ENCODE data around the gene TRIM16.
"Not testable (repeated sequence)": the region's sequence is repeated elsewhere in the genome, so short reads cannot be mapped to it uniquely, and the experiment has no call there.

The TRIM16 gene

DNA sequence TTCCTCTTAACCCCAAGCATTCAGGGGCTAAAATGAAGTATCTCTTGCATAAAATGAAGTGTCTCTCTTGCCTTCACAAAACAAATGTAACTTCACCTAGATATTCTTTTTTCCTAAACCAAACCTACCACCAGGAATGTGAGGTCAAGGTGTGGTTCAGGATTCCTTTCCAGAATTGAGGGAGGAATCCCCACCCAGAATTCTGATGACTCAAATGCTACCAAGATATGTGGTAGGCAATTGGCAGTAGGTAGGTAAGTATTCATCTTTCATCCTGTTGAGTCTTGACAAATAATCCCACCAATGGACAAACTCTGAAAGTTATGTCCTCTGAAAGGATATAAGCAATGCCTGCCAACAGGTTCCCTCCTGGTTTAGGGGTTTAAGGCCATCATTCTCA, 26.2 kb downstream of the TRIM16 start:
- no peak for DNase-seq

DNA sequence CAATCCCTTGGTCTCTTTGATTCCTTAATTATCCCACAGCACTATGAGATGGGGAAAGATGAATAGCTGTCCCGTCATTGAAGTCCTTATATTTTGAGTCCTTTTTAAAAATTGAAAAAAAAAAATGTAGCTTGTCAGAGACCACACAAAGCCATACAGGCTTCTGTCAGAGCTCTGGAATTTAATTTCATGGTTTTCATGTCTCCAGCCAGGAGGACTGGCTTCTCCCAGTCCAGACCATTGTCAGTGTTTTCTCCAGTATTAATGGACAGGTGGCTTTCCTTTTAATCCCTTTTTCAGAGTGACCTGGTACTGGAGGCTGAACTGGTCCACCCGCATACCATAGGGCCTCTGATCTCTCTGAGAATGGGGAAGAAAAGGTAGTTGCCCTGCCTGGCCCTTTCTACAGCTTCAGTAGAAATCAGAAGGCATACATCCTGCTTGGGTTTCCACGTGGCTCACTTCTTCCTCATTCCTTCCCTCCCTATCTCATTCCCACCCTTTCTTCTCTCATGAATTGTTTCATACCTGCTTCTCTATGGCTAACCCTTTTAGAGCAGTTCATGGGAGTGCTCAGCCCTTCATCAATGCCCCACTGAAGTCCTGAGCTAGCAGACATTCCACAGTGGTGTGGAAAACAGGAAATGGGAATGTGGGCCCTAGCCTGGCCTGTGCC, 29.1 kb downstream of the TRIM16 start:
- no peak for DNase-seq

DNA sequence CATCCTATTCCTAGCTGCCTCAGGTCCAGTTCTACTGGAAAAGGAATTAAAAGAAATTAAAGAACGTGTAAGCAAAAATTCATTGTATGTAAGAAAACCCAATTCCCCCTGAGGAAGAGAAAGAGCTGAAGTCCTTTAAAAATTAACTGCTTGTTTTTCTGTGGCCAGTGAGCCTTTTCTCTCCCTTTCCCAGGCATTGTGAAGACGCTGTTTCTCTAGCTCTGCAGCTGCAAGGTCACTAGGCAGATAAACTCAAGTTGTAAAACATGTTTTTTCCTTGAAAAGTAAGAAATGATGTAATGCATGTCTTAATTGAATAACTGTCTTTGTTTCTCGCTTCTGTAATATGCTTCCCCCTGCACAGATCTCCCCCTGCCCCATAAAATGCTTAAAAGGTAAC, 29.7 kb downstream of the TRIM16 start:
- not testable (repeated sequence) for DNase-seq

DNA sequence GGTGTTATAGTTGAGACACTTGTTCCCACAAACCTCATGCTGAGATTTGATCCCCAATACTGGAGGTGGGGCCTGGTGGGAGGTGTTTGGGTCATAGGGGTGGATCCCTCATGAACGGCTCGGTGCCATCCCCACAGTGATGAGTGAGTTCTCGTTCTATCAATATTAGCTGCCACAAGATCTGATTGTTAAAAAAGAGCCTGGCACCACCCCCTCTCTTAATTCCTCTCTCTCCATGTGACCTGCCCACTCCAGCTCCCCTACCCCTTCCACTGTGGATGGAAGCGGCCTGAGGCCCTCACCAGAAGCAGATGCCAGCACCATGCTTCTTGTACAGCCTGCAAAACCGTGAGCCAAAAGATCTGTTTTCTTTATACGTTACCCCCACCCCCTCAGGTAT, 31.2 kb downstream of the TRIM16 start:
- DNase-seq: no peak

DNA sequence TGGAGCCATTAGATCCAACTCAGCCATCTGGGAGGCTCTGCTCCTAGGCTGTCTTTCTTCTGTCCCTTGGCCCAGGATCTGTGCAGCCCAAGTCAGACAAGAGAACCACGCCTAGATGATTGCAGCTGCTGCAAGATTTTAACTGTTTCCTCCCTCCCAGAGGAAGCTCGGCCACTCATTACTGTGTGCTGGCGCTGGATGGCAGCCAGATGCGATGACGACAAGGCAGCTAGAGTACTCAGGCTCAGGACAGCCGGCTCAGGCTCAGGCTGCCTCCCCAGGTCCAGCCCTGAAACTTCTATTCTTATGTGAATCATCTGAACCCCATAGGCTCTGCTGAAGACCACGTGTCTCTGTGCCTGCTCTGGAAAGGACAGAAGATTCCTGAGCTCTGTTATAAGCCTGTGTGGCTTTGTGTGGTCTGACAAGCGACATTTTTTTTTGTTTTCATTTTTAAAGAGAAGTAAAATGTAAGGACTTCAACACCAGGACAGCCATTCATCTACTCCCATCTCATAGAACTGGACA, 32.5 kb downstream of the TRIM16 start:
- peak; percentile 22 for DNase-seq

DNA sequence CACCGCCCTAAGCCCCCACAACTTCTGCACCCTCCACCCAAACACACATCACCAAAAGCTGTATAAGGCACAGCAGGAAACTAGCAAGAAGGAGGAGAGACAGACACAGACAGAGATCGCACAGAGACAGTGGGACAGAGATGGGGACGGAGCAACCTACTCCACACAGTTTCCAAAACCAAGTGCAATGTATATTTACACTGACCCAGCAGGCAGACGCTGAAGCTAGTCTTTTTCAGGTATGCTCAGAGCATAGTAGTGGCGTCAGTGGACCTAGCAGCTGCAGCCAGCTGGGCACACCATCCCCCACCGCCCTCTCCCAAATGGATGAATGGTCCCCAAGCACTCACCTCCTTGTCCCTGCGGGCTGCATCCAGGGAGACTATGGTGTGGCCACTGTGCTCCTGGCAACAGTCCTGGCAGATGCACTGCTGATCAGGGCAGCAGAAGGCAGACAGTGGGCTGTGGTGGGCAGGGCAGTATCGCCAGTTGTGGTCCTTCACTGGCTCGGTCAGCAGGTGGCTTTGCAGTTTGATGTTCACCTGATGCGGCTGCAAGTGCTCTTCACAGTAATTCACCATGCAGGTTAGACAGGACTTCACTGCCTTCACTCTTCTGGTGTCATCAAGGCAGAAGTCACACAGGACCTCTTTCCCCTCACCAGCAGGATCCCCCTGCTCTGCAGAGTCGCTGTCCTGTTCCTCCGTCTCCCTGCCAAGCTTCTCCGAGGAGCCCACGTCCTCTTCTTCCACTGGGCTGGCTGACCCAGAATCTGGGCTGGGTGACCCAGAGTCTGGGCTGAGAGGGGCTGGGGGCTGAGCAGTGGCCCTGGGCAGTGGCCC, 33.1 kb downstream of the TRIM16 start:
- no peak for DNase-seq

DNA sequence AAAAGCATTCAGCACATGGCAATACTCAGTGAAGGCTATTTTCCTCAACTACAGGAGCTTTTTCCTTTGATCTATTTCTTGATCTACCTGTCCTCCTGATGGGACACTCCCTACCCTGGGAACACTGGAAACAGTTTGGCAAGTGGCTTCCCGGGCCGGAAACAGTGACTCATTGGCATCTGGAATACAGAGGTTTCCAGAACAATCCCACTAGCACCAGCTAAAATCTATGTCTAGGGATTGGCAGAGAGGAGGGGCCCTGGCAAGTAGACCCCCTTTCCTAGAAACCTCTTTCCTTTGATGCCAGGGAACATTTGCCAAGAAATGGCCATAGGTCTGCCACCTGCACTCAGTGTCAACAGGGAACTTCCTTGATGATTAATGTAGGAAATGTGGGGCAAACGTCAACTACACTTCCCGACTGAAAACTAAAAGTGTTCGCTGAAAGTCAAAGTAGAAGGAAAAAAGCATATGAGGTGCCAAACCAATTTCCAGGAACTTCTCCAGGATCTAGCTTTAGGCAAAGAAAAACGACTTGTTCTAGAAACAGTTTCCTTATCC, 34.2 kb downstream of the TRIM16 start:
- no peak for DNase-seq

DNA sequence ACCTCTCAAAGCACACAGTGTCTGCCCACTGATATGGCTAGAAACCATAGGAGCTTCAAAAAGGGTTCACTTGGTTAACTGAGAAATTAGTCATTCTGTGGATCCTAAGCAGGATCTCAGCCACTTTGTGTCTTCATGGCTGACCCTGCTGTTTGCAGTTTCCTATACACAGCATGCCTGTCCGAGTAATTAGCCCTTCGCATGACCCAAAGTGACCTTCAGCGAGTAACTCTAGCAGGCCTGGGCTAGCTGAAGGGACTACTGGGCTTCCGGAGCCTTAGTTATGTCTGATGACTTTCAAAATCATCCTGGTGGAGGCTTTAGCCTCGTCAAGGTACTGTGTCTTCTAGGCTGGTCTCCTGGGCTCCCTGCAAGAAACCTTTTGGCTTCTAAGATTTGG, 35.7 kb downstream of the TRIM16 start:
- DNase-seq: no peak

DNA sequence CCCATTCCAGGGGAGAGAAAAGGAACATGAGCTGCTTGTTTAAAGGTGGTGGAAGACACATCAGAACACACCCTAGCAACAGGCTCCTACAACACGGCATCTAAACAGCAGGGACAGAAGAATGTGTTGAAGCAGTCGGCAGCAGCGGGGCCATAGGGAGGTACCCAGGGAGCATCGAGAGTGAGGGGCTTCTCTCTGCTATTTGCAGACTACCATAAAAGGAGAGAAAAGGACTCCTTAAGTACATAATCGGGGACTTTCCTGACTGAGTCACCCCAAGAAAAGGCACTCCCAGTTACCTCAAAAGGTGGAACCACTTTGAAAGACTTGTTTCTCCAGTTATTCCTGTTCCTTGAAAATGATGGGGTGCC, 38.2 kb downstream of the TRIM16 start:
- DNase-seq: not testable (repeated sequence)

DNA sequence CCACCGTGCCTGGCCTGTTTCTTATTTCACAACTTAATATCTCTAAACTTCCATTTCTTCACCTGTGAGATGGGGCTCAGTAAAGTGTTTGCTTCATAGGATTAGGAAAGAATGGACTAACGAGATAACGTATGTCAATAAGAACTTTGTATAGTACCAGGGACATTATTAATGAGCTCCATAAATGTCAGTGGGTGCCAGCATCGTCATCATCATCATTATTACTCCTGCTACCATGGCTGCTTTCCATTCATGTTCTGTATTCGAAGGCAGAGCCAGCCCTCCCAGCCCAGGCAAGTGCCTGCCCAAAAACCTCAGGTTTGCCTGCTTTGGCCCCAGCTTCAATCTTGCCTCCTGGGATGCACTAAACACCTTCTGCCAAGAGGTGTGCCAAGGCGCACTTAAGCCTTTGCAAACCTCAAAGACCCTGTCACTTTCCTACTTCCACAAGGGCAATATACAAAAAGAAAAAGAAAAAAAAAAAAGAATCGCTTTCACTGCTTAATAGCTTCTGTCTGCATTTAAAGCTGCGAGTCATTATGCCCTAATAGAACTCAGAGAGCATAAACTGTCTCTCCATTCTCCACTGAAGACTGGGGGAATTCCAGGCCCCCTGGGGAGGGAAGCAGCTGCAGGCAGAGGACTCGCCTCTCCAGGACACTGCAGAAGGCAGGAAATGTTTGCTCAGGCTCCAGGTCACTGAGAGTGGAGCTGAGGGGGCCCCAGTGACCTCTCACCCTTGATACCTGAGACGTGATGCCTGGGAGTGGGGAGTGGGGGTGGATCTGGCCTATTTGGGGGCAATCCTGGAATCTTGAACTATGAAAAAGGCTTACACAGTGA, 38.8 kb downstream of the TRIM16 start:
- not testable (repeated sequence) for DNase-seq

DNA sequence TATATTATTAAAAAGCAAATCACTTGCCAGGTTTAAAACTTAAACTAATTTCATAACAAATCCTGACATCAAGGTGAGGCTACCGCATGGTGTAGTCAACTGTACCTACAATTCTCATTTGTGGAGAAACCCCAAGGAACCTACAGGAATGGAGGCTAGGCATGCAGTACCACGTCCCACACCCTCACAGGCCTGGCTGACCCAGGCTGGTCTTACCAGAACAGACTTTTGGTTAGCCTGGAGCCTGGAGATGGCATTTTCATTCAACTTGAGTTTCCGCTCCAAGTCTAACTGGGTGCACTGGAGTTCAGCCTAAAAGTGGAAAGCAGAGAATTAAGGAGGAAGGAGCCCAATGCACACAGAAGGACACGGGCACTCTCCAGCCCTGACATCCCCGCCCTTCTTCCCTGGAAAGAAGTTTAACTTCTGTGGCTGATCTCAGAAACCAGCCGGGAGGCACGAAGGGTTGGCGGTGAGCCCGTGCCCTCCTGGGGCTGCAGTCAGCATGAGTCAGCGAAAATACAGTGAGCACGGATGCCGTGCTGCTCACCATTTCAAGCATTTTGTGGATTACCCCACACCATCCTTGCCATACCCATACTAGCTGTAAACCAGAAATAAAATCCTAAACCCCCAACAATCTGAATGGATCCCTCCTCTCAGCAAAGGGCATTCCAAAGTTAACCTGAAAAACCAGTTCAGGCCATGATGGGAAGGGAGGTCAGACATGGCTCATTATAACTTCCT, 41.4 kb downstream of the TRIM16 start:
- DNase-seq: not testable (repeated sequence)

DNA sequence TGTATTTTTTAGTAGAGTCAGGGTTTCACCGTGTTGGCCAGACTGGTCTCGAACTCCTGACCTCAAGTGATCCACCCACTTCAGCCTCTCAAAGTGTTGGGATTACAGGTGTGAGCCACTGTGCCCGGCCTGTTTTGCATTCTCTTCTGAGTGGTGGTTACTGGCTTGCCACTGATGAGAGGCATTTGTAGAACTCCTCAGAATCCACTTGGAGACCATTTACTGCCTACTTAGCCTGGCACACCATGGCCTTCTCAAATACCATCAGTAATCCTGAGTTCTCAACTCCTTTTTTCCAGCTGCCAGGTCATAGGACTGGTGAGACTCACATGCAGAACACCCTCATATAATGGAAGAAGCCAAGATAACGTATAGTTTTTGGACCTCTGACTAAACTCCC, 42.1 kb downstream of the TRIM16 start:
- not testable (repeated sequence) for DNase-seq

DNA sequence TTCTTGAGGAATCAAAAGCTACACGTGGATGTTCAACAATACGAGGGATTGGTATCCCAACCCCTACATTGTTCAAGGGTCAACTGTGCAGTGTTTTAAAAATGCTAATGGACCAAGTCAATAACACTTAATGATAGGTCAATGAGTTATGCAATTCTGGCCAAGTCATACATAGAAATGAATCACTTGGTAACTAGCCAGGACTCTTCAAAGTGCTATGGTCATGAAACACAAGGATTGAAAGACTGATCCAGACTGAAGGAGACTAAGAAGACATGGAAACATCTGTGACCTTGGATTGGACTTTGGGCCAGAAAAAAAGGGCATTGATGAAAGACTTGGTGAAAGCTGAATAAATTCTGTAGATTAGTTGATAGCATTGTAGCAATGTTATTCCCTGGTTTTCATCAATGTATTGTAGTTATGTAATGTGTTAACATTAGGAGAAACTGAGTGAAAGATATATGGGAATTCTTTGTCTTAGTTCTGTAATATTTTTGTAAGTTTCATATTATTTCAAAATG, 53.1 kb downstream of the TRIM16 start:
- DNase-seq: not testable (repeated sequence)

DNA sequence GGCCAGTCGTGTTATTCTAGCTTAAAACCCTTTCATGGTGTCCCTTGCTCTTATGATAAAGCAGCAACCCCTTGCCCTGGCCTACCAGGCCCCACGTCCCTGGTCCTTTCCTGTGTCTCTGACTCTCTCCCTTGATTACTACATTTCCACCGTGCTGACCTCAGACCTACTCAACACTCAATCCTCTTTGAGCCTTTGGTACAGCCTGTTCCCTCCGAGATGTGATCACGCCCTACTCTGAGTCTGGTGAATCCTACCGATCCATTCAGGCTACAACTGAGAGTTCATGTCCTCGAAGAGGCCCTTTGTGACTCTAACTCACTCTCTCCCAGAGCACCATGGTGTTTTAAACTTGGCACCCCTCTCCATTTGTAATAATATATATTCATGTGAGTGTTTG, 54.1 kb downstream of the TRIM16 start:
- not testable (repeated sequence) for DNase-seq

DNA sequence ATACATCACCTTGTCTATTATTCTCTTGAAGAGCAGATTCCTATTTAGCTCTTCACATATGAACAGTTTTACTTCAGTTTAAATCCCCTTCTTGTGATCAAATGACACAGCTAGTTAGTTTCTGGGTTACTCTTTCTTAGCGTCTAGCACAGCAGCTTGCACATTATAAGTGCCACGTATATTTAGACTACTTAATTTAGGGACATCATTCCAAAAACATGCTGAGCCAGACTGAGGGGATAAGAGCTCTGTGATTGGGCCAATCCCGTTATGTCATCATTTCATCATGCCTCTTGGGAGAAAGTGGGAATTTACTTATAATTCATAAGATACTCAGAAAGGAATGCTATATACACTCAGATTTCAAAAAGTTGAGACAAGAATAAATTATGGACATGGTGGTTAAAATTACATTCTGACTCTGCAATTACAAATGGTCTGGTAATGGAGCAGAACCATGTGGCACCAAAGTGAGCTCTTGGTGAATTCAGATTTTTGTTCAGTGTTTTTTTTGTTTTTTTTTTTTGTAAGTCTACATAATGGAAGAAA, 60.4 kb downstream of the TRIM16 start:
- DNase-seq: not testable (repeated sequence)

DNA sequence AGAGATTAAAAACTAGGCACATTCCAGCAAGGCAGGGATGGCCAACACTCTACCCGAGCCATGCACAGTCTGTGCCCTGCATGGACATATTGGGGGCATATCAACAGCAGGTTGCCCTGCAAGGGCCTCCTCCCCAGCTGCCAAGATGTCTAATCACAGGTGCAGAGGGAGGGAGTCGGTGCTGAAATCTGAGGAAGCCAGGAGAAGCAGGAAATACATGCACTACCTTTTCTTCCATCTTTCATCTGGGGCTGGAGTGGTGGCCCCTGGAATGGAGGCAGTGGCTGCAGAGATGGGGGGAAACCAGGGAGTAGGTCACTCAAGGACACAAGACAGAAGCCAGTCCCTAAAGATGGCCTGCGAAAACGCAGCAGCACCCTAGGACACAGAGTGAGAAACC, 60.9 kb downstream of the TRIM16 start:
- not testable (repeated sequence) for DNase-seq

DNA sequence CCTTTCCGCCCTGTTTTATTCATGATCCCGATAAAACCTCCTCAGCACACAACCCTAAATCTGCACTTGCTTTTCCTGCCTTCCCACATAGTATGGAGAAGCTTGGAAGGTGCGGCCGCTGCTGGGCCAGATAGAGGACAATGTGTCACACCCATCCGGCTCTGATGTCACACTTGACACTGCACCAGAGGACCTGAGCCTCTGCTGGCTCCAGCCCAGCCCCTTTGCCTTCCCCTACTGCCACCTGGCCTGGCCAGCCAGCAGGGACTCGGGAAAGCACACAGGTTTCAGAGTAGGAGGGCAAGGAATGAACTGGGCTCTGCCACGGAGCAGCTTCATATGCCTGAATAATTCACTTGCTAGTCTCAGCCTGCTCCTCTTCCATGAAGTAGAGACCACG, 62.0 kb downstream of the TRIM16 start:
- not testable (repeated sequence) for DNase-seq

DNA sequence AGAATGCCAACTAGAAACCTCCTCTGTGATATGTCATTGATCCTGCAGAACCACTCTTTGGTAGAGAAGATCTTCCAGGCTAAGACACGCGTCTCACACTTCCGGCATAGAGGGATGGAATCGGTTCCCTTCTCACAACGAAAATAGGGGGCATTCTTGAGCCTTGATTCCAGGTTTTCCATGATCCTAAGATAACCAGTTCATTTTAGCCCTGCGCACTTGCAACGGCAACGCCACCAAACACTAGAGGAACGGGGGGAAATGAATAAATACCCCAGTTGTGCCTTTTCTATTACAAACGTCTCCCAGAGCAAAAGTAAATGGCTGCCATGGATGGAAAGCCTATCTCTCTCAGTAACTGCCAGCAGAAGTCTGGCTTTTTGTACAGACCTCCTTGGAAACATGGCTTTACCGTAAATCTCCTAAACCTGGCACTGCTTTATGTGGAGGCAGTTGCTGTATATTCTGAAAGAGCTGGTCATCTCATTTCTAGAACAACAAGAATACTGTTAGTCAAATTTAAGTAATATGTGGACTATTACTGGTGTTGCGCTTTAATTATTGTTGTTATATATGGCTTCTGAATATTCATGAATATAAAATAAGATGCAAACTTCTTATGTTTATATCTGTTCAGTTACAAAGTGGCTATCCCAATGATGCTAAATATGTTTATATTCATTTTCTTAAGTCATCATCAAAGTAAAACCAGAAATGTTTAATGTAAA, 64.6 kb downstream of the TRIM16 start, which contains the start of gene FBXW10B:
Gene FBXW10B (minus strand): TSS at position 374 of the 728 bp plus-strand sequence. CDS start 192 bp downstream, at position 182.
- DNase-seq: not testable (repeated sequence)

DNA sequence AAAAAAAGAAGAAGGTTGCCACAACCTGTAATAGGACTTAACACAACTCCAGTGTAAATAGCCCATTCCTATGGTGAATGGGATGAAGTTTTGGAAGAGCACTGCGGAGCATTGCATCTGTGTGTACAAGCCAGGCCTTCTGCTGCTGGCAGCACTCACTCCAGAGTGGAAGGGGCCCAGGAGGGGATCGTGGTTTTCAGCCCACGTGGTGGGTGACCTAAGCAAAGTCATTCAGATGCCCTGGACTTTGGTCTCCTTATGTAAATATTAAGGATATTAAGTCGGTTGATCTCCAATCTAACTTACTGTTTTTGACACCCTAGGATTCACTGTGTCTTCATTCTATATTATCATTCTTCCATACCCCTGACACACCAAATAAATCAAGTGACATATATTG, 67.3 kb downstream of the TRIM16 start:
- DNase-seq: not testable (repeated sequence)

DNA sequence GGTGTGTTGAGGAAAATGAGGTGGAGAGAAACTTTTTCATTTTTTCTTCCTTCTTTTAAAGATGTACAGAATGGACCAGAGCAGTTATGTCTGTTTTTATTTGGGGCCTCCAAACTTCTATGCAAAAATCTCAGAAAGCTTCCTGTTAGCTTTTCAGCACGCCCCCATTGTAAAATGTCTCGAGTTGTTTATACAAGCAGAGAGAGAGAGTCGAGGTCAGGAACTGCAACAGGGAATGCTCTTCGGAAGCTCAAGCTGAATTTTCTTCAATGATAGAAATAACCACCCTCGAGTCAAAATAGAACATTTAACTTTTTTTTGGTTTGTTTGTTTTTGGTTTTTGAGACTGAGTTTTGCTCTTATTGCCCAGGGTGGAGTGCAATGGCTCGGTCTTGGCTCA, 68.3 kb downstream of the TRIM16 start:
- DNase-seq: not testable (repeated sequence)

DNA sequence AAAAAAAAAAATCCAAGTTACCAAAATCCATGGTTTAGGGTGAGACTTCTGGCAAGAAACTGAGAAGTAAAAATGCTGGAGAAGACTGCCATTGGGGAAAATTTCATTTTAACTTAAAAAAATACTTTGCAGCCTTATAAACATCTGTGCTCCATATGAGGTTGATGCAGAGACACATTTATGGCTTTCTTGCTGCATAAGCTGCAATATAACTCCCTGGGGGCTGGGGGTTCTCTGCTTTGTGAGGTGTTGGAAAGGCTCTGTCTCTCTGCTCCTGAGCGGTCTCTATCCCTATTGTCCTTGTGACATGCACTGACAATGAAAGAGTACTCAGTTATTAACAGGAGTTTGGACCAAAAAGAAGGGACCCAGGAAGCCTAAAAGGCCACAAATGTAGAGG, 71.0 kb downstream of the TRIM16 start:
- not testable (repeated sequence) for DNase-seq

Measured in NCI-H187 treated with DMSO at 0.1 percent for 48 hours (cell line).